ENCODE measurements around the gene MYH10. TPM values are rescaled to one million over a fixed set of nuclear protein-coding genes. Genes with fewer than 3 reads are reported as not detected.
A peak's percentile ranks its signal among the peaks of the same experiment; 100 is the strongest.

Gene MYH10
- total RNA-seq, 2 donors from 2014 or later: 251 to 257 TPM

- H3K9ac ChIP-seq (ENCODE audit: extremely low read depth, low read length, poor library complexity, severe bottlenecking): no peak overlapping the region
- Mint-ChIP-seq H3K9me3 (peaks cover 4% of the 10 kb centered on the region), H3K4me3 (peak overlapping the region; percentile 9), H3K4me1 (peaks cover 25% of the 10 kb centered on the region), H3K27ac (no peak overlapping the region), H3K36me3 (ENCODE audit: low read depth) (no peaks in the 10 kb centered on the region), H3K27me3 (ENCODE audit: insufficient read depth) (peaks cover 13% of the 10 kb centered on the region)
- H3K4me1 ChIP-seq (ENCODE audit: control insufficient read depth, insufficient read depth, low read length): peaks cover 7% of the 10 kb centered on the region
- H3K36me3 ChIP-seq (ENCODE audit: control insufficient read depth, insufficient read depth, low read length): no peaks in the 10 kb centered on the region
- DNase-seq: peak; percentile 75
- no peak overlapping the region for H3K27ac ChIP-seq (ENCODE audit: low read depth, low read length)
- H3K9me3 ChIP-seq (ENCODE audit: control insufficient read depth, low read length): no peaks in the 10 kb centered on the region
- no peak for TF ChIP-seq CTCF (conservative IDR thresholded peaks at IDR 0.05)
- no peaks in the 10 kb centered on the region for H3K27me3 ChIP-seq (ENCODE audit: control insufficient read depth, insufficient read depth, low read length, poor library complexity, severe bottlenecking)
- WGBS, 2 experiments (ENCODE audit: insufficient coverage in 1 of 2, insufficient read length in 1 of 2): 59 to 67% methylated on average over 12 to 19 of the region's 19 CpGs
- no peak overlapping the region for H3K4me3 ChIP-seq (ENCODE audit: low read length)
Observed at GRCh38 chr17:8674344-8675305, 44.1 kb upstream of the MYH10 start.

GRCh38 chr17:8673612-8674011, 43.1 kb upstream of the MYH10 start:
- Histone ChIP-seq H3K9ac (ENCODE audit: extremely low read depth, low read length, poor library complexity, severe bottlenecking) (no peak overlapping the region), H3K36me3 (ENCODE audit: control insufficient read depth, insufficient read depth, low read length) (no peaks in the 10 kb centered on the region), H3K27ac (ENCODE audit: low read depth, low read length) (no peak overlapping the region), H3K4me1 (ENCODE audit: control insufficient read depth, insufficient read depth, low read length) (peaks cover 14% of the 10 kb centered on the region), H3K9me3 (ENCODE audit: control insufficient read depth, low read length) (no peaks in the 10 kb centered on the region), H3K4me3 (ENCODE audit: low read length) (no peak overlapping the region), H3K27me3 (ENCODE audit: control insufficient read depth, insufficient read depth, low read length, poor library complexity, severe bottlenecking) (no peaks in the 10 kb centered on the region)
- H3K36me3 Mint-ChIP-seq (ENCODE audit: low read depth): no peaks in the 10 kb centered on the region
- H3K4me1 Mint-ChIP-seq: peaks cover 34% of the 10 kb centered on the region
- no peak overlapping the region for H3K27ac Mint-ChIP-seq
- no peak overlapping the region for H3K4me3 Mint-ChIP-seq
- 86 to 96% methylated on average over 1 of the region's 1 CpG for WGBS, 2 experiments (ENCODE audit: insufficient coverage in 1 of 2, insufficient read length in 1 of 2)
- TF ChIP-seq CTCF (conservative IDR thresholded peaks at IDR 0.05): no peak
- no peak for DNase-seq
- H3K27me3 Mint-ChIP-seq (ENCODE audit: insufficient read depth): peaks cover 13% of the 10 kb centered on the region
- peaks cover 1% of the 10 kb centered on the region for H3K9me3 Mint-ChIP-seq

- no peak overlapping the region for H3K27ac Mint-ChIP-seq
- H3K4me1 ChIP-seq (ENCODE audit: control insufficient read depth, insufficient read depth, low read length): peaks cover 14% of the 10 kb centered on the region
- WGBS, 2 experiments (ENCODE audit: insufficient coverage in 1 of 2, insufficient read length in 1 of 2): 93 to 94% methylated on average over 8 of the region's 9 CpGs
- no peaks in the 10 kb centered on the region for H3K36me3 ChIP-seq (ENCODE audit: control insufficient read depth, insufficient read depth, low read length)
- H3K9ac ChIP-seq (ENCODE audit: extremely low read depth, low read length, poor library complexity, severe bottlenecking): no peak overlapping the region
- peaks cover 38% of the 10 kb centered on the region for H3K4me1 Mint-ChIP-seq
- DNase-seq: no peak
- H3K27me3 ChIP-seq (ENCODE audit: control insufficient read depth, insufficient read depth, low read length, poor library complexity, severe bottlenecking): no peaks in the 10 kb centered on the region
- no peaks in the 10 kb centered on the region for H3K9me3 ChIP-seq (ENCODE audit: control insufficient read depth, low read length)
- no peak overlapping the region for H3K27ac ChIP-seq (ENCODE audit: low read depth, low read length)
- no peak overlapping the region for H3K4me3 Mint-ChIP-seq
- H3K4me3 ChIP-seq (ENCODE audit: low read length): no peak overlapping the region
- no peak for TF ChIP-seq CTCF (conservative IDR thresholded peaks at IDR 0.05)
- no peaks in the 10 kb centered on the region for H3K9me3 Mint-ChIP-seq
- H3K36me3 Mint-ChIP-seq (ENCODE audit: low read depth): no peaks in the 10 kb centered on the region
- H3K27me3 Mint-ChIP-seq (ENCODE audit: insufficient read depth): peaks cover 13% of the 10 kb centered on the region
Observed at GRCh38 chr17:8672326-8672725, 41.8 kb upstream of the MYH10 start.
